Measurements from ENCODE around the gene DNAJC18. TPM values are rescaled to one million over a fixed set of nuclear protein-coding genes. Genes with fewer than 3 reads are reported as not detected.

The DNAJC18 gene
- total and polyA plus RNA-seq, 2 of the 4 experiments (the other 2 are of a cell fraction) = 8.5 to 11.1 TPM

- no peaks in the 10 kb centered on the region for H3K36me3 ChIP-seq (ENCODE audit: control insufficient read depth, insufficient read depth, low read length)
- dilution Hi-C loops (cut with HindIII; ENCODE audit: low sequenced_read_pairs, unreplicated experiment) = no loop called here
- no peak for DNase-seq
- H2AK5ac ChIP-seq (ENCODE audit: low read depth, low read length) = no peak overlapping the region
- no peak overlapping the region for H3K18ac ChIP-seq (ENCODE audit: low read depth, low read length)
- ChIA-PET POLR2A (ENCODE audit: unreplicated experiment) (no interaction called here), CTCF (no interaction called here)
- H3K79me1 ChIP-seq (ENCODE audit: low read depth in 1 of 2, low read length in 2 of 2) = no peaks in the 10 kb centered on the region
- no peak overlapping the region for H4K5ac ChIP-seq (ENCODE audit: low read depth, low read length)
- no TSS peak for BruUV-seq (replicated peaks)
- no peak overlapping the region for H3K27ac ChIP-seq (ENCODE audit: insufficient read depth, low read length)
- H3K9me1 ChIP-seq (ENCODE audit: insufficient read depth, low read length) = no peaks in the 10 kb centered on the region
- TF ChIP-seq BHLHE40 (IDR thresholded peaks at IDR 0.05; ENCODE audit: low read depth, low read length) = no peak
- TF ChIP-seq, protein P1, sequence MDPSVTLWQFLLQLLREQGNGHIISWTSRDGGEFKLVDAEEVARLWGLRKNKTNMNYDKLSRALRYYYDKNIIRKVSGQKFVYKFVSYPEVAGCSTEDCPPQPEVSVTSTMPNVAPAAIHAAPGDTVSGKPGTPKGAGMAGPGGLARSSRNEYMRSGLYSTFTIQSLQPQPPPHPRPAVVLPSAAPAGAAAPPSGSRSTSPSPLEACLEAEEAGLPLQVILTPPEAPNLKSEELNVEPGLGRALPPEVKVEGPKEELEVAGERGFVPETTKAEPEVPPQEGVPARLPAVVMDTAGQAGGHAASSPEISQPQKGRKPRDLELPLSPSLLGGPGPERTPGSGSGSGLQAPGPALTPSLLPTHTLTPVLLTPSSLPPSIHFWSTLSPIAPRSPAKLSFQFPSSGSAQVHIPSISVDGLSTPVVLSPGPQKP (IDR thresholded peaks at IDR 0.05; ENCODE audit: borderline replicate concordance, low read depth, low read length) = no peak
- no peak for TF ChIP-seq POLR2A (IDR thresholded peaks at IDR 0.05; ENCODE audit: low read depth, low read length)
- TF ChIP-seq CTCF (conservative IDR thresholded peaks at IDR 0.05; ENCODE audit: low read depth, low read length) = peak; percentile 17; the same call in 1 of the 2 replicates
- no peak overlapping the region for H2BK20ac ChIP-seq (ENCODE audit: low read depth, low read length)
- no peak overlapping the region for H3K9ac ChIP-seq (ENCODE audit: low read depth, low read length)
- no peak overlapping the region for H2BK5ac ChIP-seq (ENCODE audit: low read depth, low read length, poor library complexity, severe bottlenecking)
- H3K4me2 ChIP-seq (ENCODE audit: low read depth, low read length) = no peak overlapping the region
- no peaks in the 10 kb centered on the region for H4K20me1 ChIP-seq (ENCODE audit: insufficient read depth, low read length)
- ATAC-seq (ENCODE audit: low read depth) = no peak
- no peak overlapping the region for H2BK15ac ChIP-seq (ENCODE audit: low read depth, low read length)
- H4K8ac ChIP-seq (ENCODE audit: low read depth in 2 of 2, low read length in 2 of 2) = no peak overlapping the region; a peak in 1 of 4 replicates
- H3K4me3 ChIP-seq (ENCODE audit: insufficient read depth, low read depth, low read length) = peak overlapping the region; percentile 24
- no peak overlapping the region for H4K91ac ChIP-seq (ENCODE audit: insufficient read depth, low read depth, low read length)
- H3K27me3 ChIP-seq (ENCODE audit: control insufficient read depth, insufficient read depth, low read length) = peaks cover 28% of the 10 kb centered on the region
- in situ Hi-C loops (cut with MboI; ENCODE audit: low sequenced_read_pairs) = no loop called here
- H3K56ac ChIP-seq (ENCODE audit: extremely low read depth, insufficient read depth, low read length) = no peak overlapping the region
- no peak overlapping the region for H2BK120ac ChIP-seq (ENCODE audit: low read depth, low read length)
- H2AFZ ChIP-seq (replicated peaks; ENCODE audit: low read length, poor library complexity) = peak overlapping the region; percentile 83
- H3K9me3 ChIP-seq (ENCODE audit: control insufficient read depth, insufficient read depth, low read length) = peaks cover 16% of the 10 kb centered on the region; the same call in 1 of the 2 replicates
- no peak overlapping the region for H3K23ac ChIP-seq (ENCODE audit: low read depth, low read length)
- no peak overlapping the region for H3K14ac ChIP-seq (replicated peaks; ENCODE audit: low read depth, low read length)
- peak overlapping the region; percentile 57 for H2AK9ac ChIP-seq (replicated peaks; ENCODE audit: low read depth, low read length, poor library complexity)
- no peak overlapping the region for H3K4ac ChIP-seq (ENCODE audit: low read depth, low read length)
- H3K4me1 ChIP-seq (ENCODE audit: control insufficient read depth, insufficient read depth, low read length) = peaks cover 3% of the 10 kb centered on the region; the same call in 1 of the 2 replicates
- 20% methylated on average over 16 of the region's 62 CpGs; no CpG with 5 or more reads in 1 of the 2 experiments for WGBS, 2 experiments (ENCODE audit: extremely low coverage in 2 of 2, insufficient read length in 1 of 2)
- intact Hi-C loops (cut with micrococcal nuclease) = no loop called here
Measured at GRCh38 chr5:139394123-139394653, 45.1 kb downstream of the DNAJC18 start.
